IMR-90 (cell line): ENCODE measurements around the gene NFKBIZ. TPM values are rescaled to one million over a fixed set of nuclear protein-coding genes. Genes with fewer than 3 reads are reported as not detected.

Source experiments
- ATAC-seq: fragments of 200-7000 bp; cut with Tn5 transposase; 2 replicates; pipeline ENCODE4 v1.9.1; 2020; ENCODE audit warnings: low read depth, mild to moderate bottlenecking, moderate library complexity
- BruUV-seq: library from RNA; stranded (reverse); fragments of 400-500 nt; replicated peaks from 2 replicates; lab custom pipeline; 2021; lab: Mats Ljungman, UMichigan
- CTCF ChIA-PET: fragments of 300-600 bp; formaldehyde crosslinking; extraction: SDS; loops from one replicate; lab custom pipeline; 2021; ENCODE audit warnings: antibody characterized with exemption; lab: Yijun Ruan, JAX
- POLR2A ChIA-PET: fragments of 300-600 bp; sonication (Branson Sonifier 250); formaldehyde crosslinking; loops from one replicate; lab custom pipeline; 2022; ENCODE audit warnings: antibody characterized with exemption; ENCODE audit not compliant: unreplicated experiment; lab: Charles Lee
- DNase-seq: peaks from one replicate; pipeline ENCODE4 v3.0.0; 2013
- H2AFZ ChIP-seq: replicated peaks from 2 replicates; pipeline ENCODE3; 2013; ENCODE audit warnings: low read length, mild to moderate bottlenecking; ENCODE audit not compliant: poor library complexity
- H2AK5ac ChIP-seq: 2 replicates; pipeline ENCODE4 v1.6.1; 2013; ENCODE audit warnings: low read depth, low read length, inconsistent platforms
- H2AK9ac ChIP-seq: replicated peaks from 2 replicates; pipeline ENCODE3; 2013; ENCODE audit warnings: mild to moderate bottlenecking, low read depth, low read length, moderate library complexity; ENCODE audit not compliant: poor library complexity
- H2BK120ac ChIP-seq: 2 replicates; pipeline ENCODE4 v1.6.1; 2013; ENCODE audit warnings: low read depth, low read length, inconsistent platforms
- H2BK15ac ChIP-seq: 3 replicates; pipeline ENCODE4 v1.6.1; 2013; ENCODE audit warnings: low read depth, low read length, inconsistent platforms
- H2BK20ac ChIP-seq: 2 replicates; pipeline ENCODE4 v1.6.1; 2013; ENCODE audit warnings: low read depth, mild to moderate bottlenecking, inconsistent platforms, low read length, moderate library complexity
- H2BK5ac ChIP-seq: 2 replicates; pipeline ENCODE4 v1.6.1; 2013; ENCODE audit warnings: mild to moderate bottlenecking, low read depth, low read length, inconsistent platforms; ENCODE audit not compliant: poor library complexity, severe bottlenecking
- H3K14ac ChIP-seq: replicated peaks from 2 replicates; pipeline ENCODE4 v1.6.1; 2013; ENCODE audit warnings: low read depth, low read length, inconsistent platforms
- H3K18ac ChIP-seq: 2 replicates; pipeline ENCODE4 v1.6.1; 2013; ENCODE audit warnings: low read depth, low read length, control low read depth
- H3K23ac ChIP-seq: 2 replicates; pipeline ENCODE4 v1.6.1; 2013; ENCODE audit warnings: low read depth, low read length, inconsistent platforms
- H3K27ac ChIP-seq: 2 replicates; pipeline ENCODE4 v1.5.1; 2013; ENCODE audit warnings: mild to moderate bottlenecking, control low read depth, low read length; ENCODE audit not compliant: insufficient read depth
- H3K27me3 ChIP-seq: 2 replicates; pipeline ENCODE4 v1.6.1; 2013; ENCODE audit warnings: low read length; ENCODE audit not compliant: control insufficient read depth, insufficient read depth
- H3K36me3 ChIP-seq: 2 replicates; pipeline ENCODE4 v1.6.1; 2013; ENCODE audit warnings: low read length, mixed read lengths; ENCODE audit not compliant: control insufficient read depth, insufficient read depth
- H3K4ac ChIP-seq: 2 replicates; pipeline ENCODE4 v1.6.1; 2013; ENCODE audit warnings: low read depth, low read length, inconsistent platforms
- H3K4me1 ChIP-seq: 2 replicates; pipeline ENCODE4 v1.6.1; 2013; ENCODE audit warnings: low read length, mixed read lengths; ENCODE audit not compliant: control insufficient read depth, insufficient read depth
- H3K4me2 ChIP-seq: 2 replicates; pipeline ENCODE4 v1.6.1; 2013; ENCODE audit warnings: low read depth, mild to moderate bottlenecking, control low read depth, low read length, moderate library complexity
- H3K4me3 ChIP-seq: 2 replicates; pipeline ENCODE4 v1.5.1; 2013; ENCODE audit warnings: low read depth, mild to moderate bottlenecking, control low read depth, low read length, moderate library complexity; ENCODE audit not compliant: insufficient read depth
- H3K56ac ChIP-seq: 2 replicates; pipeline ENCODE4 v1.6.1; 2013; ENCODE audit warnings: low read length, inconsistent platforms; ENCODE audit not compliant: insufficient read depth; ENCODE audit errors: extremely low read depth
- H3K79me1 ChIP-seq, 2 experiments: 2 replicates each; pipeline ENCODE4 v1.6.1; 2013; ENCODE audit warnings: low read length in 2 of 2, inconsistent platforms in 1 of 2, low read depth in 1 of 2
- H3K9ac ChIP-seq: 2 replicates; pipeline ENCODE4 v1.6.1; 2013; ENCODE audit warnings: low read depth, low read length, control low read depth
- H3K9me1 ChIP-seq: 2 replicates; pipeline ENCODE4 v1.6.1; 2013; ENCODE audit warnings: low read length, inconsistent platforms; ENCODE audit not compliant: insufficient read depth
- H3K9me3 ChIP-seq: 2 replicates; pipeline ENCODE4 v1.6.1; 2013; ENCODE audit warnings: low read length; ENCODE audit not compliant: control insufficient read depth, insufficient read depth
- H4K20me1 ChIP-seq: 2 replicates; pipeline ENCODE4 v1.6.1; 2013; ENCODE audit warnings: low read length, inconsistent platforms; ENCODE audit not compliant: insufficient read depth
- H4K5ac ChIP-seq: 2 replicates; pipeline ENCODE4 v1.6.1; 2013; ENCODE audit warnings: mild to moderate bottlenecking, low read depth, low read length, control low read depth
- H4K8ac ChIP-seq, 2 experiments: 2 replicates each; pipeline ENCODE4 v1.6.1; 2013; ENCODE audit warnings: low read depth in 2 of 2, low read length in 2 of 2, control low read depth in 1 of 2, inconsistent platforms in 1 of 2
- H4K91ac ChIP-seq: 2 replicates; pipeline ENCODE4 v1.6.1; 2013; ENCODE audit warnings: low read depth, low read length, inconsistent platforms; ENCODE audit not compliant: insufficient read depth
- BHLHE40 ChIP-seq: fragments of 150-350 bp; IDR thresholded peaks from 2 replicates; pipeline ENCODE4 v1.6.1; 2016; ENCODE audit warnings: mild to moderate bottlenecking, low read depth, low read length
- FOS ChIP-seq: fragments of 150-350 bp; IDR thresholded peaks from 2 replicates; pipeline ENCODE4 v1.6.1; 2016; ENCODE audit warnings: low read depth, low read length
- MAFK ChIP-seq: IDR thresholded peaks from 2 replicates; pipeline ENCODE4 v1.6.1; 2012; ENCODE audit warnings: low read depth, low read length, improper control_type of control experiment
- MAZ ChIP-seq: IDR thresholded peaks from 2 replicates; pipeline ENCODE4 v1.6.1; 2012; ENCODE audit warnings: low read depth, mild to moderate bottlenecking, low read length, improper control_type of control experiment, moderate library complexity, borderline replicate concordance
- RFX5 ChIP-seq: IDR thresholded peaks from 2 replicates; pipeline ENCODE4 v1.8.0; 2012; ENCODE audit warnings: low read depth, mild to moderate bottlenecking, low read length, moderate library complexity
- dilution Hi-C: fragments of 300-500 bp; cut with HindIII; formaldehyde crosslinking; loops from one replicate; pipeline ENCODE4 v1.14.3; 2018; ENCODE audit warnings: low sequenced_read_pairs; ENCODE audit not compliant: unreplicated experiment
- in situ Hi-C: fragments of 300-500 bp; cut with MboI; formaldehyde crosslinking; loops from 3 replicates; pipeline ENCODE4 v1.14.3; 2019; ENCODE audit warnings: low sequenced_read_pairs, inconsistent platforms, mixed read lengths
- intact Hi-C: fragments of 100-400 bp; cut with micrococcal nuclease; formaldehyde crosslinking; loops from 2 replicates; pipeline ENCODE4 v1.10.0; 2022
- polyA plus RNA-seq, 3 experiments: library from polyadenylated mRNA; depleted of rRNA; stranded (reverse); fragments of >200 nt; gene quantifications; 2 replicates each; pipeline ENCODE4 v1.2.3, GENCODE V29; 2012; ENCODE audit warnings: low replicate concordance in 1 of 3
- total RNA-seq: library from RNA; depleted of rRNA; stranded (reverse); fragments of >200 nt; gene quantifications from 2 replicates; pipeline ENCODE4 v1.2.3, GENCODE V29; 2012
- TF ChIP-seq, protein P1 (sequence below): conservative IDR thresholded peaks from 2 replicates; pipeline ENCODE4 v1.5.1; 2012; ENCODE audit warnings: mild to moderate bottlenecking, low read depth, low read length, improper control_type of control experiment

NFKBIZ gene
- total and polyA plus RNA-seq, 2 of the 4 experiments (the other 2 are of a cell fraction) = 35.0 to 40.9 TPM

DNA sequence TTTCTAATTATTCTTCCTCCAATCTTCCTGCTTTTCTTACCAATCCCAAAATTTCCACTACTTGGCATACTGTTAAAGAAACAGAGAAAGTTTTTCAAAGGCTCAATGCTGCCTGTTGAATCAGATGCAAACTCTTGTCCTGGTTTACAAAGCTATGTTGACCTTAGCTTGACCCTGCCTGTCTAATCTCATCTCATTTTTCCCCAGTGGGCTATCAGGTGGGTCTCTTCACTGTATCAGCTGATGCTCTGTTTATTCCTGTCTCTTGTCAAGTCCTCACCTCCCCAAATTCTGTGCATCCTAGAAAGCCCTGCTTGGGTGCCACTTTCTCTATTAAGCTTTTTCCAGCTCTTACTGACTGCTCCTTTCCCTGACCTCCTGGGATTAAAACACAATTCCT lies 18.2 kb downstream of the NFKBIZ start:
- H3K4me2 ChIP-seq = no peak overlapping the region
- H3K9ac ChIP-seq = no peak overlapping the region
- H3K14ac ChIP-seq = no peak overlapping the region
- no peak overlapping the region for H3K56ac ChIP-seq
- no peak overlapping the region for H2BK120ac ChIP-seq
- H3K36me3 ChIP-seq = no peaks in the 10 kb centered on the region
- intact Hi-C loops = loop anchor here (5.0 kb wide), 1 partner anchor 220 kb away; no protein-coding TSS in a partner anchor
- in situ Hi-C loops = no loop called here
- TF ChIP-seq MAZ = no peak
- no peak for TF ChIP-seq BHLHE40
- TF ChIP-seq, protein P1, sequence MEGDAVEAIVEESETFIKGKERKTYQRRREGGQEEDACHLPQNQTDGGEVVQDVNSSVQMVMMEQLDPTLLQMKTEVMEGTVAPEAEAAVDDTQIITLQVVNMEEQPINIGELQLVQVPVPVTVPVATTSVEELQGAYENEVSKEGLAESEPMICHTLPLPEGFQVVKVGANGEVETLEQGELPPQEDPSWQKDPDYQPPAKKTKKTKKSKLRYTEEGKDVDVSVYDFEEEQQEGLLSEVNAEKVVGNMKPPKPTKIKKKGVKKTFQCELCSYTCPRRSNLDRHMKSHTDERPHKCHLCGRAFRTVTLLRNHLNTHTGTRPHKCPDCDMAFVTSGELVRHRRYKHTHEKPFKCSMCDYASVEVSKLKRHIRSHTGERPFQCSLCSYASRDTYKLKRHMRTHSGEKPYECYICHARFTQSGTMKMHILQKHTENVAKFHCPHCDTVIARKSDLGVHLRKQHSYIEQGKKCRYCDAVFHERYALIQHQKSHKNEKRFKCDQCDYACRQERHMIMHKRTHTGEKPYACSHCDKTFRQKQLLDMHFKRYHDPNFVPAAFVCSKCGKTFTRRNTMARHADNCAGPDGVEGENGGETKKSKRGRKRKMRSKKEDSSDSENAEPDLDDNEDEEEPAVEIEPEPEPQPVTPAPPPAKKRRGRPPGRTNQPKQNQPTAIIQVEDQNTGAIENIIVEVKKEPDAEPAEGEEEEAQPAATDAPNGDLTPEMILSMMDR = no peak
- no peak for TF ChIP-seq FOS
- no peak for TF ChIP-seq RFX5
- TF ChIP-seq MAFK = no peak
- CTCF ChIA-PET = interaction anchor here (0.6 to 1.4 kb wide), 2 partner anchors 16 to 206 kb away, joined by 3 to 5 read pairs; no protein-coding TSS in a partner anchor
- H3K4me1 ChIP-seq = peaks cover 8% of the 10 kb centered on the region
- peak overlapping the region; percentile 11; the same call in 1 of the 2 replicates for H2AK5ac ChIP-seq
- H3K4me3 ChIP-seq = no peak overlapping the region
- no peaks in the 10 kb centered on the region for H3K79me1 ChIP-seq
- H4K20me1 ChIP-seq = no peaks in the 10 kb centered on the region; the same call in 1 of the 2 replicates
- ATAC-seq (no peak), DNase-seq (no peak)
- no TSS peak for BruUV-seq
- dilution Hi-C loops = no loop called here
- POLR2A ChIA-PET = no interaction called here
- H3K18ac ChIP-seq = peak overlapping the region; percentile 35; the same call in 1 of the 2 replicates
- H3K27ac ChIP-seq = no peak overlapping the region
- no peak overlapping the region for H3K4ac ChIP-seq
- H3K9me3 ChIP-seq = no peaks in the 10 kb centered on the region
- H4K5ac ChIP-seq = no peak overlapping the region
- H4K8ac ChIP-seq = no peak overlapping the region
- H2BK15ac ChIP-seq = no peak overlapping the region
- H2AK9ac ChIP-seq = no peak overlapping the region
- no peaks in the 10 kb centered on the region for H3K9me1 ChIP-seq
- no peak overlapping the region for H2BK5ac ChIP-seq
- no peak overlapping the region for H2AFZ ChIP-seq
- H4K91ac ChIP-seq = no peak overlapping the region
- H3K23ac ChIP-seq = peak overlapping the region; percentile 23; the same call in 1 of the 2 replicates
- no peak overlapping the region for H2BK20ac ChIP-seq
- no peaks in the 10 kb centered on the region for H3K27me3 ChIP-seq
